ENCODE data around the gene WSCD1. TPM values are rescaled to one million over a fixed set of nuclear protein-coding genes. Genes with fewer than 3 reads are reported as not detected.

The WSCD1 gene
- total RNA-seq = 1 to 10 TPM in 3 of 4 donors, under 1 TPM in 1; 0.21 to 5.7 (median 1.6) TPM

- no peak for DNase-seq (ENCODE audit: low spot score in 2 of 2)
- no peak for TF ChIP-seq CTCF (IDR thresholded peaks at IDR 0.05)
- no peak for TF ChIP-seq POLR2A (IDR thresholded peaks at IDR 0.05)
- TF ChIP-seq EP300 (IDR thresholded peaks at IDR 0.05) = no peak
- no peak within 1 kb of the TSS for H3K27ac ChIP-seq
- 4 to 12% methylated on average over 18 to 36 of the region's 71 CpGs for WGBS, 2 donors
- no peaks in the 10 kb centered on the region for H3K36me3 ChIP-seq
- peaks cover 0 to 30% of the 10 kb centered on the region in 2 donors for H3K27me3 ChIP-seq
- peak within 1 kb of the TSS; percentile 11 to 63 (median 36) for H3K4me3 ChIP-seq
- peaks cover 0 to 15% (median 0%) of the 10 kb centered on the region in 4 donors for H3K4me1 ChIP-seq
- H3K9me3 ChIP-seq = no peaks in the 10 kb centered on the region
Observed at GRCh38 chr17:6069539-6070429, at the start of gene WSCD1. Gene WSCD1 (plus strand): TSS chr17:6070379. CDS start chr17:6080659, 10,280 bp downstream.

DNA sequence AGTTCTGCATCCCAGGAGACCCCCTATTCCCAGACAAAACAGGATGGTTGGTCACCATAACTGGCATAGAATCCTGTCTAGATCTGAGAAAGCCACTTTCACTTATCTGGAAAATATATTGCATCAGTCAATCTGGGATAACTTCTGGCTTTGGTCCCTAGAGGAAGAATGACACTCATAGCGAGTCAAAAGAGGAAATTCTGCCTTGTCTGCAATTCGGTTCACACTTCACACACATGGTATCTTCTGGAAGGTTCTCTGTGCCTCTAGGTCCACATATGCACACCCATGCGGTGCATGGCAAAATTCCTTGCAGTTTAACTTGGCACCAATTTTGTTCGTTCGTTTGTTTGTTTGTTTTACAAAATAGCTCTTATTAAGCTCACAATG, 49.2 kb upstream of the WSCD1 start:
- no peaks in the 10 kb centered on the region for H3K4me1 ChIP-seq
- H3K27me3 ChIP-seq = no peaks in the 10 kb centered on the region
- H3K27ac ChIP-seq = no peak overlapping the region
- WGBS, 2 donors = 68 to 76% methylated on average over 5 of the region's 5 CpGs
- H3K36me3 ChIP-seq = no peaks in the 10 kb centered on the region
- H3K9me3 ChIP-seq = no peaks in the 10 kb centered on the region
- TF ChIP-seq EP300 (IDR thresholded peaks at IDR 0.05) = no peak
- no peak for TF ChIP-seq POLR2A (IDR thresholded peaks at IDR 0.05)
- TF ChIP-seq CTCF (IDR thresholded peaks at IDR 0.05) = no peak
- DNase-seq (ENCODE audit: low spot score in 2 of 2) = no peak
- no peak overlapping the region for H3K4me3 ChIP-seq

DNA sequence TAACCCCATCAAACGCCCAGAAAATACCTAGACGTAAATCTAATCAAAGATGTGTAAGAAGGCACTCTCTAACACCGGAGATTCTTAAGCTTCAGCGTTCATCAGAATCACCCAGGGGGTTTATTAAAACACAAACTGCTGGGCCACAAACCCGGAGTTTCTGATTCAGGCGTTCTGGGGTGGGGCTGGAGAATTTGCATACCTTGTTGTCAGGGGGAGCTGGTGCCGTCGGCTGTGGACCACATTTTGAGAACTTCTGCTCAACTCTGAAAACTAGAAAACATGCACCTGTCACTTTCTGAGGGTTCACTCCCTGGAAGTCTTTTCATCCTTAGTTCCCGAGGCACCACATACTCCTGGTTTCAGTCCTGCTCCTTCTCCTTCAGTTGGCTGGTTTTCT, 48.6 kb upstream of the WSCD1 start:
- no peaks in the 10 kb centered on the region for H3K9me3 ChIP-seq
- no peaks in the 10 kb centered on the region for H3K4me1 ChIP-seq
- H3K4me3 ChIP-seq = no peak overlapping the region
- no peak for DNase-seq (ENCODE audit: low spot score in 2 of 2)
- H3K27ac ChIP-seq = no peak overlapping the region
- H3K27me3 ChIP-seq = no peaks in the 10 kb centered on the region
- no peaks in the 10 kb centered on the region for H3K36me3 ChIP-seq
- WGBS, 2 donors = 77 to 82% methylated on average over 9 of the region's 9 CpGs
- TF ChIP-seq POLR2A (IDR thresholded peaks at IDR 0.05) (no peak), CTCF (IDR thresholded peaks at IDR 0.05) (no peak)

DNA sequence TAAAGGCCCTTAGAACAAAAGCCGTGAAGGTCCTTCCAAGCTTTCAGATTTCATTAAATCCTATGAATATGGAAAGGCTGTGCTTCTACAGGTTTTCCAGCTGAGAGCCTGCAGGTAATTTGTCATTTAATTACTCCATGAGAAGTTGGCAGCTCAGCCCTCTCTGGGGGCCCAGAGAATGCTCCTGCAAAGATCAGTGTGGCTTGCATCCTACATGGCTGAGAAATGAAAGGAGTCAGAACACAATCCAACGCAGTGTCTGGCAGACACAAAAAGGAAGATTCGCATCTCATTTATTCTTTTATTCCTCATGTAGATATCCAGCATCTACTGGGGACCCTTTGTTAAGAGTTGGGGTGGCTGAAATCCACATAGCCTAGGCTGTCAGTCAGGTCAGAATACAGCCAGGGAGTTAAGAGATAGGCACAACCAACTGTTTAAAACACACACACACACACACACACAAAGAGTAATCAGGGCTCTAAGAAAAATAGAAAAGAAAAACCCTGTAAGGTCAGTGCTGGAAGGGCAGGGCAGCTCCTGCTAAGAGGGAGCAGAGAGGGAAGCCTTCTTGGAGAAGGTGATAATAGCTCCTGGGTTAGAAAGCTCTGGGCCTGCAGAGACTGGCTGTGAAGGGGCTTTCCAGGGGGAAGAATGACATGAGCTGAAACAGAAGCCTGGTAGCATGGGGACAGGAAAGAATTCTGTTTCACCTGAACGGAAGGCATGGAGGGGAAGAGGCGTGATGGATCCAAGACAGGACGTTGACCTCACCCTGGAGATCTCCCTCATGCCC, 46.9 kb upstream of the WSCD1 start:
- Histone ChIP-seq H3K27ac (no peak overlapping the region), H3K36me3 (no peaks in the 10 kb centered on the region), H3K27me3 (no peaks in the 10 kb centered on the region), H3K4me3 (no peak overlapping the region), H3K4me1 (no peaks in the 10 kb centered on the region), H3K9me3 (no peaks in the 10 kb centered on the region)
- WGBS, 2 donors = 65 to 73% methylated on average over 6 of the region's 6 CpGs
- DNase-seq (ENCODE audit: low spot score in 2 of 2) = no peak
- no peak for TF ChIP-seq CTCF (IDR thresholded peaks at IDR 0.05)

- DNase-seq (ENCODE audit: low spot score in 2 of 2) = no peak
- no peaks in the 10 kb centered on the region for H3K4me1 ChIP-seq
- H3K9me3 ChIP-seq = no peaks in the 10 kb centered on the region
- H3K27ac ChIP-seq = no peak overlapping the region
- no peak for TF ChIP-seq EP300 (IDR thresholded peaks at IDR 0.05)
- no peak for TF ChIP-seq CTCF (IDR thresholded peaks at IDR 0.05)
- no peak for TF ChIP-seq POLR2A (IDR thresholded peaks at IDR 0.05)
- H3K4me3 ChIP-seq = no peak overlapping the region
- no peaks in the 10 kb centered on the region for H3K27me3 ChIP-seq
- no peaks in the 10 kb centered on the region for H3K36me3 ChIP-seq
- WGBS, 2 donors = 65 to 71% methylated on average over 6 of the region's 6 CpGs
Observed at GRCh38 chr17:6024576-6024975, 45.6 kb upstream of the WSCD1 start.
